OCI-LY3 (cell line): ENCODE measurements around the gene DPP6.

Experiments used
- EZH2phosphoT487 ChIP-seq: fragments of 200-600 bp; shearing (Covaris generic); IDR thresholded peaks from 2 replicates; pipeline ENCODE4 v1.6.1; 2018; ENCODE audit warnings: antibody characterized with exemption, mixed run types, low read depth
- TF ChIP-seq, protein P1 (sequence below): fragments of 200-600, 300-600 bp; sonication (generic); IDR thresholded peaks from 2 replicates; pipeline ENCODE4 v1.5.1; 2014; ENCODE audit warnings: antibody characterized with exemption, low read length, low read depth

DNA sequence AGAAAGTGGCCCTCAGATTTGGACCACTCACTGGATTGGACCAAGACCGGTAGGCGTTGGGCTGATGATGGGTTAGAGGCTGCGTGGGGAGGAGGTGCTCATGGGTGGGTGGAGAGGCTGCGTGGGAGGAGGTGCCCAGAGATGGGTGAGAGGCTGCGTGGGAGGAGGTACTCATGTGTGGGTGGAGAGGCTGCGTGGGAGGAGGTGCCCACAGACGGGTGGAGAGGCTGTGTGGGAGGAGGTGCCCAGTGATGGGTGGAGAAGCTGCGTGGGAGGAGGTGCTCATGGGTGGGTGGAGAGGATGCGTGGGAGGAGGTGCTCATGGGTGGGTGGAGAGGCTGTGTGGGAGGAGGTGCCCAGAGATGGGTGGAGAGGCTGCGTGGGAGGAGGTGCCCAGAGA is 604.4 kb downstream of the DPP6 start:
- TF ChIP-seq, protein P1, sequence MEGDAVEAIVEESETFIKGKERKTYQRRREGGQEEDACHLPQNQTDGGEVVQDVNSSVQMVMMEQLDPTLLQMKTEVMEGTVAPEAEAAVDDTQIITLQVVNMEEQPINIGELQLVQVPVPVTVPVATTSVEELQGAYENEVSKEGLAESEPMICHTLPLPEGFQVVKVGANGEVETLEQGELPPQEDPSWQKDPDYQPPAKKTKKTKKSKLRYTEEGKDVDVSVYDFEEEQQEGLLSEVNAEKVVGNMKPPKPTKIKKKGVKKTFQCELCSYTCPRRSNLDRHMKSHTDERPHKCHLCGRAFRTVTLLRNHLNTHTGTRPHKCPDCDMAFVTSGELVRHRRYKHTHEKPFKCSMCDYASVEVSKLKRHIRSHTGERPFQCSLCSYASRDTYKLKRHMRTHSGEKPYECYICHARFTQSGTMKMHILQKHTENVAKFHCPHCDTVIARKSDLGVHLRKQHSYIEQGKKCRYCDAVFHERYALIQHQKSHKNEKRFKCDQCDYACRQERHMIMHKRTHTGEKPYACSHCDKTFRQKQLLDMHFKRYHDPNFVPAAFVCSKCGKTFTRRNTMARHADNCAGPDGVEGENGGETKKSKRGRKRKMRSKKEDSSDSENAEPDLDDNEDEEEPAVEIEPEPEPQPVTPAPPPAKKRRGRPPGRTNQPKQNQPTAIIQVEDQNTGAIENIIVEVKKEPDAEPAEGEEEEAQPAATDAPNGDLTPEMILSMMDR = no peak
- TF ChIP-seq EZH2phosphoT487 = no peak
